K562 (cell line): ENCODE data around the gene WNT11. TPM values are rescaled to one million over a fixed set of nuclear protein-coding genes. Genes with fewer than 3 reads are reported as not detected.
A peak's percentile ranks its signal among the peaks of the same experiment; 100 is the strongest.

Experiments
- ATAC-seq: fragments of 200-7000 bp; cut with Tn5 transposase; 3 replicates; pipeline ENCODE4 v1.9.1; 2020; ENCODE audit warnings: moderate library complexity
- BruUV-seq: library from RNA; stranded (reverse); fragments of 400-500 nt; replicated peaks from 2 replicates; lab custom pipeline; 2021; lab: Mats Ljungman, UMichigan
- CTCF ChIA-PET: fragments of 300-600 bp; formaldehyde crosslinking; extraction: SDS; loops from one replicate; lab custom pipeline; 2021; ENCODE audit warnings: low intra/inter-chr PET ratio; lab: Yijun Ruan, JAX
- POLR2A ChIA-PET: fragments of 300-600, 350-650 bp; sonication (Branson Sonifier 250); formaldehyde crosslinking; extraction: SDS; loops from one replicate; lab custom pipeline; 2021; ENCODE audit warnings: antibody characterized with exemption, inconsistent platforms; lab: Yijun Ruan, JAX
- DNase-seq, 4 experiments: peaks; one replicate each; pipeline versions ENCODE4 v3.0.0 to v3.0.0-alpha.2; 2011 to 2018; ENCODE audit warnings: low spot score in 3 of 4, mixed read lengths in 3 of 4; ENCODE audit errors: extremely low read depth in 1 of 4
- FAIRE-seq: peaks from 2 replicates; lab custom pipeline; 2011; peaks lifted over from hg19 to GRCh38; lab: Jason Lieb, UNC
- H2AFZ ChIP-seq: 2 replicates; pipeline ENCODE4 v1.6.0; 2011; ENCODE audit warnings: low read depth, low read length, control low read depth, inconsistent platforms
- H3K27ac ChIP-seq: fragments of 200-600 bp; 3 replicates; pipeline ENCODE4 v1.8.0; 2011; ENCODE audit warnings: low read depth, mild to moderate bottlenecking, control low read depth, inconsistent platforms, low read length, moderate library complexity, mixed read lengths; ENCODE audit errors: extremely low read depth
- H3K27me3 ChIP-seq, 2 experiments: fragments of 300-600 bp in 1 of 2; 2 replicates in 1 of 2; 3 replicates in 1 of 2; pipeline versions ENCODE4 v1.6.0 to v1.8.0; 2011; ENCODE audit warnings: inconsistent platforms in 2 of 2, low read length in 2 of 2, mild to moderate bottlenecking in 1 of 2, mixed read lengths in 1 of 2, moderate library complexity in 1 of 2; ENCODE audit not compliant: control insufficient read depth in 2 of 2, insufficient read depth in 2 of 2
- H3K36me3 ChIP-seq: fragments of 300-600 bp; 3 replicates; pipeline ENCODE4 v1.8.0; 2011; ENCODE audit warnings: mild to moderate bottlenecking, low read length, inconsistent platforms; ENCODE audit not compliant: control insufficient read depth, insufficient read depth
- H3K4me1 ChIP-seq, 2 experiments: fragments of 200-600 bp in 1 of 2; replicated peaks in 1 of 2; 2 replicates in 1 of 2; 3 replicates in 1 of 2; pipeline versions ENCODE4 v1.5.1 to v1.8.0; 2011; ENCODE audit warnings: inconsistent platforms in 2 of 2, low read length in 2 of 2, mild to moderate bottlenecking in 1 of 2, mixed read lengths in 1 of 2, moderate library complexity in 1 of 2; ENCODE audit not compliant: control insufficient read depth in 2 of 2, insufficient read depth in 2 of 2
- H3K4me2 ChIP-seq: 2 replicates; pipeline ENCODE4 v1.6.1; 2011; ENCODE audit warnings: low read length, control low read depth, inconsistent platforms, mixed read lengths; ENCODE audit not compliant: insufficient read depth
- H3K4me3 ChIP-seq: fragments of 200-600 bp; sonication (generic), shearing (Covaris generic); 2 replicates; pipeline ENCODE4 v1.5.1; 2016; ENCODE audit warnings: control low read depth, inconsistent platforms
- H3K79me2 ChIP-seq: fragments of 200-600 bp; 3 replicates; pipeline ENCODE4 v1.8.0; 2011; ENCODE audit warnings: low read length, inconsistent platforms; ENCODE audit not compliant: control insufficient read depth, insufficient read depth
- H3K9ac ChIP-seq, 2 experiments: 2 replicates each; pipeline versions ENCODE4 v1.6.0 to v1.6.1; 2011; ENCODE audit warnings: low read depth in 2 of 2, low read length in 2 of 2, control low read depth in 1 of 2, inconsistent platforms in 1 of 2, mild to moderate bottlenecking in 1 of 2, mixed read lengths in 1 of 2; ENCODE audit not compliant: insufficient read depth in 1 of 2
- H3K9me1 ChIP-seq: one replicate; pipeline ENCODE4 v1.6.0; 2011; ENCODE audit warnings: inconsistent platforms, mild to moderate bottlenecking, low read length, moderate library complexity; ENCODE audit not compliant: control insufficient read depth, insufficient read depth
- H3K9me3 ChIP-seq: replicated peaks from 2 replicates; pipeline ENCODE4 v1.5.1; 2011; ENCODE audit warnings: low read depth, low read length, inconsistent platforms; ENCODE audit not compliant: control insufficient read depth, insufficient read depth
- H4K20me1 ChIP-seq: replicated peaks from 2 replicates; pipeline ENCODE4 v1.6.1; 2011; ENCODE audit warnings: low read length, inconsistent platforms, mixed read lengths; ENCODE audit not compliant: control insufficient read depth, insufficient read depth
- FOXM1 ChIP-seq, 2 experiments: fragments of 450-650 bp in 1 of 2; sonication (generic) in 1 of 2; formaldehyde crosslinking in 1 of 2; IDR thresholded peaks; 2 replicates each; pipeline versions ENCODE4 v1.6.1 to v1.9.0; 2017 to 2022; ENCODE audit warnings: low read depth in 2 of 2, mild to moderate bottlenecking in 2 of 2, missing genetic modification reagents in 1 of 2, moderate library complexity in 1 of 2
- U2AF2 ChIP-seq: fragments of 200-400 bp; formaldehyde crosslinking; optimal IDR thresholded peaks from 2 replicates; pipeline ENCODE3; 2017; ENCODE audit warnings: low read depth, mild to moderate bottlenecking, low read length
- XRCC4 ChIP-seq: IDR thresholded peaks from one replicate; pipeline ENCODE4 v1.6.1; 2011; ENCODE audit not compliant: insufficient read depth, insufficient read length; ENCODE audit errors: extremely low read depth
- ZNF133 ChIP-seq: fragments of 250-450 bp; sonication (Bioruptor Pico); IDR thresholded peaks from 2 replicates; pipeline ENCODE4 v1.4.0; 2020; ENCODE audit warnings: mild to moderate bottlenecking
- WGBS: fragments of 100-300 bp; shearing (Covaris generic); methylation state at CpG from one replicate; pipeline ENCODE4 v1.1.6; 2016; ENCODE audit warnings: low coverage, mixed read lengths; ENCODE audit not compliant: insufficient coverage; ENCODE audit errors: missing lambda C conversion rate; 5-methylcytosine and 5-hydroxymethylcytosine counted together
- in situ Hi-C: fragments of 300-500 bp; cut with MboI; formaldehyde crosslinking; loops from 4 replicates; pipeline ENCODE4 v1.15.0; 2018; ENCODE audit warnings: inconsistent platforms, mixed read lengths
- intact Hi-C: fragments of 100-400 bp; cut with micrococcal nuclease; formaldehyde crosslinking; loops from 2 replicates; pipeline ENCODE4 v1.14.2; 2022
- polyA plus RNA-seq, 8 experiments: library from polyadenylated mRNA; depleted of rRNA in 4 of 8; stranded (reverse) in 5 of 8; unstranded in 3 of 8; fragments of >200 nt; fragmentation: Nextera tagmentation in 2 of 8; fragmentation: Illumina TruSeq in 1 of 8; extraction: Ambion mirVana in 2 of 8; extraction: Trizol in 1 of 8; gene quantifications; 2 replicates each; pipeline versions ENCODE4 v1.2.1 to v1.2.3, GENCODE V29; 2011 to 2014; ENCODE audit warnings: inconsistent platforms in 1 of 8, missing spikeins in 1 of 8
- total RNA-seq, 7 experiments: library from RNA; depleted of rRNA in 6 of 7; stranded (reverse); fragments of >200 nt in 6 of 7; fragmentation: Illumina TruSeq in 2 of 7; extraction: Trizol in 2 of 7; gene quantifications; 2 replicates each; pipeline versions ENCODE4 v1.2.1 to v1.2.3, GENCODE V29; 2011 to 2021; ENCODE audit warnings: low replicate concordance in 1 of 7
- TF ChIP-seq, protein P1 (sequence below): sonication (generic); formaldehyde crosslinking; IDR thresholded peaks from 2 replicates; pipeline ENCODE4 v1.8.1; 2023; ENCODE audit warnings: mild to moderate bottlenecking, missing genetic modification reagents
- TF ChIP-seq, protein P2 (sequence below): fragments of 150-350 bp; conservative IDR thresholded peaks from 2 replicates; pipeline ENCODE4 v1.6.1; 2014; ENCODE audit warnings: low read length

The WNT11 gene
- total and polyA plus RNA-seq, 9 of the 15 experiments (the other 6 are each of a cell fraction or from before 2014, with no cell fraction given) = 0.03 to 0.20 (median 0.09) TPM; not detected in 4

DNA sequence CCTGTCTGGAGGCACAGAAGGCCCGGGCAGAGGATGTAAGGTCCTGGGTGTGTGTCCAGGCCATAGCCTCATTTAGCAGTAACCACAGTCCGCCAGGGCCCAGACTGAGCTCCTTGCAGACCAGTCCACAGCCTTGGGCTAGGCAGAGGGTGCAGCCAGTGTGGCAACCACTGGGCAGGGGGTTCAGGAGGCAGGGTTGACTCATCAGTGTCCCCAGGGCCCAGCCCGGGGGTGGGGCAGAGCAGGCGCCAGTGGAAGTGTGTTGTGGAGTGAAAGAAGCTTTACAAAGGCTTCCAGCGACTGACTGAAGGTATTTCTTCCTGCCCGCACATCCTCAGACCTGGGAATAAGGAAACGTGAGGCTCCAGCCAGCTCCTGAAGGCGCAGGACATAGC lies 27.7 kb upstream of the WNT11 start:
- no peaks in the 10 kb centered on the region for H3K9me1 ChIP-seq
- H3K9me3 ChIP-seq = no peaks in the 10 kb centered on the region
- no peaks in the 10 kb centered on the region for H3K79me2 ChIP-seq
- H2AFZ ChIP-seq = peak overlapping the region; percentile 90
- intact Hi-C loops = no loop called here
- no peak for ATAC-seq
- BruUV-seq = no TSS peak
- no peak overlapping the region for H3K4me3 ChIP-seq
- POLR2A ChIA-PET = interaction anchor here (0.9 to 2.1 kb wide), 5 partner anchors 8 to 31 kb away, joined by 3 to 8 read pairs (median 4); no protein-coding TSS in a partner anchor
- in situ Hi-C loops = no loop called here
- no peak for TF ChIP-seq XRCC4
- TF ChIP-seq ZNF133 (CRISPR knock-in tag) = no peak
- TF ChIP-seq, protein P1, sequence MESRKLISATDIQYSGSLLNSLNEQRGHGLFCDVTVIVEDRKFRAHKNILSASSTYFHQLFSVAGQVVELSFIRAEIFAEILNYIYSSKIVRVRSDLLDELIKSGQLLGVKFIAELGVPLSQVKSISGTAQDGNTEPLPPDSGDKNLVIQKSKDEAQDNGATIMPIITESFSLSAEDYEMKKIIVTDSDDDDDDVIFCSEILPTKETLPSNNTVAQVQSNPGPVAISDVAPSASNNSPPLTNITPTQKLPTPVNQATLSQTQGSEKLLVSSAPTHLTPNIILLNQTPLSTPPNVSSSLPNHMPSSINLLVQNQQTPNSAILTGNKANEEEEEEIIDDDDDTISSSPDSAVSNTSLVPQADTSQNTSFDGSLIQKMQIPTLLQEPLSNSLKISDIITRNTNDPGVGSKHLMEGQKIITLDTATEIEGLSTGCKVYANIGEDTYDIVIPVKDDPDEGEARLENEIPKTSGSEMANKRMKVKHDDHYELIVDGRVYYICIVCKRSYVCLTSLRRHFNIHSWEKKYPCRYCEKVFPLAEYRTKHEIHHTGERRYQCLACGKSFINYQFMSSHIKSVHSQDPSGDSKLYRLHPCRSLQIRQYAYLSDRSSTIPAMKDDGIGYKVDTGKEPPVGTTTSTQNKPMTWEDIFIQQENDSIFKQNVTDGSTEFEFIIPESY (CRISPR knock-in tag) = peak; percentile 17; the same call in 1 of the 2 replicates
- TF ChIP-seq U2AF2 = no peak
- TF ChIP-seq FOXM1 (IDR thresholded peaks at IDR 0.05; ENCODE audit: low read depth) = no peak
- 0 out of 2 replicates have a peak, but pooled peaks have one; percentile 14 for TF ChIP-seq FOXM1 (CRISPR knock-in tag; IDR thresholded peaks at IDR 0.05; ENCODE audit: low read depth)
- TF ChIP-seq, protein P2, sequence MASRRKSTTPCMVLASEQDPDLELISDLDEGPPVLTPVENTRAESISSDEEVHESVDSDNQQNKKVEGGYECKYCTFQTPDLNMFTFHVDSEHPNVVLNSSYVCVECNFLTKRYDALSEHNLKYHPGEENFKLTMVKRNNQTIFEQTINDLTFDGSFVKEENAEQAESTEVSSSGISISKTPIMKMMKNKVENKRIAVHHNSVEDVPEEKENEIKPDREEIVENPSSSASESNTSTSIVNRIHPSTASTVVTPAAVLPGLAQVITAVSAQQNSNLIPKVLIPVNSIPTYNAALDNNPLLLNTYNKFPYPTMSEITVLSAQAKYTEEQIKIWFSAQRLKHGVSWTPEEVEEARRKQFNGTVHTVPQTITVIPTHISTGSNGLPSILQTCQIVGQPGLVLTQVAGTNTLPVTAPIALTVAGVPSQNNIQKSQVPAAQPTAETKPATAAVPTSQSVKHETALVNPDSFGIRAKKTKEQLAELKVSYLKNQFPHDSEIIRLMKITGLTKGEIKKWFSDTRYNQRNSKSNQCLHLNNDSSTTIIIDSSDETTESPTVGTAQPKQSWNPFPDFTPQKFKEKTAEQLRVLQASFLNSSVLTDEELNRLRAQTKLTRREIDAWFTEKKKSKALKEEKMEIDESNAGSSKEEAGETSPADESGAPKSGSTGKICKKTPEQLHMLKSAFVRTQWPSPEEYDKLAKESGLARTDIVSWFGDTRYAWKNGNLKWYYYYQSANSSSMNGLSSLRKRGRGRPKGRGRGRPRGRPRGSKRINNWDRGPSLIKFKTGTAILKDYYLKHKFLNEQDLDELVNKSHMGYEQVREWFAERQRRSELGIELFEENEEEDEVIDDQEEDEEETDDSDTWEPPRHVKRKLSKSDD = no peak
- peak overlapping the region; percentile 82 to 91 for H3K9ac ChIP-seq
- no peaks in the 10 kb centered on the region for H3K27me3 ChIP-seq
- peak in 3 of 4 experiments; percentile 25 to 53 (median 47) for DNase-seq
- WGBS = 74% methylated on average over 8 of the region's 8 CpGs
- H3K4me1 ChIP-seq = peaks cover 16 to 34% of the 10 kb centered on the region in 2 experiments
- no peaks in the 10 kb centered on the region for H4K20me1 ChIP-seq
- CTCF ChIA-PET = no interaction called here
- H3K27ac ChIP-seq = peak overlapping the region; percentile 86
- peak overlapping the region; percentile 92 for H3K4me2 ChIP-seq
- no peaks in the 10 kb centered on the region for H3K36me3 ChIP-seq
- FAIRE-seq = no peak
